B cell (primary cell): ENCODE measurements around the gene UHRF1. TPM values are rescaled to one million over a fixed set of nuclear protein-coding genes. Genes with fewer than 3 reads are reported as not detected.

Source experiments
- ATAC-seq: fragments of 200-7000 bp; cut with Tn5 transposase; one replicate; pipeline ENCODE4 v1.10.0; 2021; ENCODE audit warnings: low read depth, mild to moderate bottlenecking, moderate number of reproducible peaks, moderate library complexity
- CTCF ChIA-PET: fragments of 350-600 bp; sonication (Branson Sonifier 250); formaldehyde crosslinking; loops from one replicate; lab custom pipeline; 2021; ENCODE audit warnings: antibody characterized with exemption, inconsistent platforms; lab: Charles Lee
- POLR2A ChIA-PET: fragments of 350-600 bp; sonication (Branson Sonifier 250); formaldehyde crosslinking; loops from one replicate; lab custom pipeline; 2021; ENCODE audit warnings: antibody characterized with exemption; lab: Charles Lee
- DNase-seq: peaks from one replicate; pipeline ENCODE4 v3.0.0; 2013
- H2AFZ ChIP-seq: 2 replicates; pipeline ENCODE4 v1.6.1; 2012; ENCODE audit warnings: mild to moderate bottlenecking, low read depth, low read length; ENCODE audit not compliant: insufficient read depth, poor library complexity, severe bottlenecking
- H3K27ac ChIP-seq, 2 donors: 1 replicate in 1 of 2; 2 replicates in 1 of 2; pipeline ENCODE4 v1.5.1; 2012 to 2013; ENCODE audit warnings: low read length in 2 of 2, mild to moderate bottlenecking in 2 of 2, moderate library complexity in 1 of 2
- H3K27me3 ChIP-seq, 4 experiments: fragments of 200-600 bp in 1 of 4; sonication (generic) in 1 of 4; replicated peaks in 1 of 4; 1 replicate in 2 of 4; 2 replicates in 2 of 4; pipeline versions ENCODE4 v1.6.1 to v1.7.0; 2013 to 2016; ENCODE audit warnings: low read length in 3 of 4, mild to moderate bottlenecking in 2 of 4, mixed read lengths in 1 of 4, moderate library complexity in 1 of 4; ENCODE audit not compliant: insufficient read depth in 4 of 4, control insufficient read depth in 3 of 4; ENCODE audit errors: control extremely low read depth in 1 of 4
- H3K36me3 ChIP-seq, 2 experiments: replicated peaks in 1 of 2; 1 replicate in 1 of 2; 2 replicates in 1 of 2; pipeline versions ENCODE4 v1.6.1 to v1.7.1; 2013; ENCODE audit warnings: low read length in 1 of 2; ENCODE audit not compliant: insufficient read depth in 2 of 2, control insufficient read depth in 1 of 2; ENCODE audit errors: control extremely low read depth in 1 of 2, extremely low read depth in 1 of 2
- H3K4me1 ChIP-seq, 2 donors: fragments of 200-600 bp in 1 of 2; sonication (generic) in 1 of 2; 1 replicate in 1 of 2; 2 replicates in 1 of 2; pipeline versions ENCODE4 v1.5.1 to v1.6.1; 2013 to 2017; ENCODE audit warnings: low read length in 2 of 2; ENCODE audit not compliant: control insufficient read depth in 2 of 2, insufficient read depth in 2 of 2
- H3K4me2 ChIP-seq: replicated peaks from 2 replicates; pipeline ENCODE3; 2012; ENCODE audit warnings: mild to moderate bottlenecking, low read depth, low read length; ENCODE audit not compliant: poor library complexity, severe bottlenecking
- H3K4me3 ChIP-seq, 5 experiments: fragments of 200-600 bp in 1 of 5; sonication (generic) in 1 of 5; 1 replicate in 3 of 5; 2 replicates in 2 of 5; pipeline versions ENCODE4 v1.5.1 to v1.7.0; 2011 to 2016; ENCODE audit warnings: low read length in 4 of 5, mild to moderate bottlenecking in 4 of 5, low read depth in 2 of 5, control low read depth in 1 of 5, moderate library complexity in 1 of 5; ENCODE audit not compliant: insufficient read depth in 1 of 5; ENCODE audit errors: control extremely low read depth in 1 of 5, extremely low read depth in 1 of 5
- H3K79me2 ChIP-seq: fragments of 200-600 bp; sonication (generic); one replicate; pipeline ENCODE4 v1.6.0; 2016; ENCODE audit warnings: low read length; ENCODE audit not compliant: control insufficient read depth, insufficient read depth
- H3K9ac ChIP-seq: fragments of 200-600 bp; sonication (generic); 2 replicates; pipeline ENCODE4 v1.6.1; 2017; ENCODE audit warnings: mild to moderate bottlenecking, low read length, moderate library complexity
- H3K9me3 ChIP-seq, 3 donors: one replicate each; pipeline versions ENCODE4 v1.6.1 to v1.7.1; 2013; ENCODE audit warnings: low read length in 2 of 3; ENCODE audit not compliant: control insufficient read depth in 2 of 3, insufficient read depth in 1 of 3; ENCODE audit errors: control extremely low read depth in 1 of 3
- H4K20me1 ChIP-seq: 2 replicates; pipeline ENCODE4 v1.6.0; 2012; ENCODE audit warnings: mild to moderate bottlenecking, low read length; ENCODE audit not compliant: insufficient read depth, control insufficient read depth, poor library complexity, severe bottlenecking
- H3K27ac Mint-ChIP-seq: one replicate; pipeline ENCODE4 v1.8.0; 2021; ENCODE audit warnings: mixed read lengths
- H3K27me3 Mint-ChIP-seq: one replicate; pipeline ENCODE4 v1.8.0; 2021; ENCODE audit warnings: mixed read lengths
- H3K4me1 Mint-ChIP-seq: one replicate; pipeline ENCODE4 v1.8.0; 2021; ENCODE audit warnings: mixed read lengths
- H3K4me3 Mint-ChIP-seq: one replicate; pipeline ENCODE4 v1.8.0; 2021; ENCODE audit warnings: mixed read lengths
- H3K9me3 Mint-ChIP-seq: one replicate; pipeline ENCODE4 v1.8.0; 2022; ENCODE audit warnings: mixed read lengths; ENCODE audit not compliant: insufficient read depth
- CTCF ChIP-seq: fragments of 200-600 bp; IDR thresholded peaks from one replicate; pipeline ENCODE4 v1.8.0; 2022; ENCODE audit warnings: antibody characterized with exemption, mild to moderate bottlenecking
- EZH2 ChIP-seq: IDR thresholded peaks from 2 replicates; pipeline ENCODE4 v1.6.1; 2012; ENCODE audit warnings: borderline replicate concordance, low read depth, mild to moderate bottlenecking, moderate library complexity, low read length; ENCODE audit not compliant: insufficient read depth, poor library complexity, severe bottlenecking
- whole genome bisulfite sequencing: methylation state at CpG from one replicate; pipeline ENCODE4 v1.1.5; 2013; ENCODE audit warnings: missing lambda C conversion rate; ENCODE audit not compliant: insufficient coverage; 5-methylcytosine and 5-hydroxymethylcytosine counted together
- intact Hi-C: fragments of 100-400 bp; cut with micrococcal nuclease; formaldehyde crosslinking; loops from one replicate; pipeline ENCODE4 v1.10.0; 2022
- polyA plus RNA-seq: library from polyadenylated mRNA; depleted of rRNA; stranded (reverse); fragments of >200 nt; gene quantifications from 2 replicates; pipeline ENCODE4 v1.2.3, GENCODE V29; 2012
- total RNA-seq, 2 donors: library from RNA; stranded (reverse); fragments of 120-200 nt in 1 of 2; gene quantifications; 1 replicate in 1 of 2; 2 replicates in 1 of 2; pipeline versions ENCODE4 v1.2.3 to v1.2.4, GENCODE V29; 2013 to 2022

UHRF1 gene
- total and polyA plus RNA-seq, 2 donors (not counting 1 experiment from before 2014, with no cell fraction given): 0.32 to 0.55 TPM

GRCh38 chr19:4916292-4917082 lies 7.2 kb downstream of the UHRF1 start:
- H3K36me3 ChIP-seq: peaks cover 0 to 8% of the 10 kb centered on the region in 2 experiments
- DNase-seq (peak; percentile 73), ATAC-seq (peak; percentile 66)
- no peaks in the 10 kb centered on the region for H3K27me3 ChIP-seq
- H4K20me1 ChIP-seq: peaks cover 34% of the 10 kb centered on the region
- POLR2A ChIA-PET: interaction anchor here (0.5 to 2.0 kb wide), 6 partner anchors 22 to 87 kb away, joined by 3 to 9 read pairs (median 5); partner anchors contain the start of gene KDM4B
- no peak for TF ChIP-seq EZH2
- TF ChIP-seq CTCF: no peak
- H2AFZ ChIP-seq: peak overlapping the region; percentile 86
- intact Hi-C loops: loop anchor here (1.0 kb wide), 1 partner anchor 52 kb away; no protein-coding TSS in a partner anchor
- peak overlapping the region; percentile 51 to 86 (median 81) for H3K4me3 ChIP-seq
- peak overlapping the region; percentile 40 to 87 for H3K27ac ChIP-seq
- H3K4me1 ChIP-seq: peaks cover 35 to 50% of the 10 kb centered on the region in 2 donors
- no peaks in the 10 kb centered on the region for H3K9me3 Mint-ChIP-seq
- H3K27me3 Mint-ChIP-seq: no peaks in the 10 kb centered on the region
- peak overlapping the region; percentile 78 for H3K9ac ChIP-seq
- H3K79me2 ChIP-seq: peaks cover 52% of the 10 kb centered on the region
- CTCF ChIA-PET: interaction anchor here (0.6 to 15.4 kb wide), 8 partner anchors 31 to 929 kb away, joined by 3 to 219 read pairs (median 4); partner anchors contain the start of gene PLIN3
- 8% methylated on average over 37 of the region's 41 CpGs for WGBS
- no peaks in the 10 kb centered on the region for H3K9me3 ChIP-seq
- peaks cover 47% of the 10 kb centered on the region for H3K4me1 Mint-ChIP-seq
- H3K27ac Mint-ChIP-seq: peak overlapping the region; percentile 97
- peak overlapping the region; percentile 96 for H3K4me2 ChIP-seq
- H3K4me3 Mint-ChIP-seq: peak overlapping the region; percentile 99
